NT2/D1 (cell line): ENCODE results near the gene CTNNA2.

Experiments
- SUZ12 ChIP-seq: IDR thresholded peaks from 2 replicates; pipeline ENCODE4 v1.6.1; 2011; ENCODE audit not compliant: insufficient read length, insufficient read depth; ENCODE audit errors: extremely low read depth
- YY1 ChIP-seq: IDR thresholded peaks from 2 replicates; pipeline ENCODE4 v1.6.1; 2011; ENCODE audit not compliant: insufficient read length, insufficient read depth
- ZNF274 ChIP-seq: IDR thresholded peaks from 2 replicates; pipeline ENCODE4 v1.6.1; 2011; ENCODE audit warnings: mild to moderate bottlenecking, low read depth, low read length

- no peak for TF ChIP-seq ZNF274
- no peak for TF ChIP-seq YY1
- TF ChIP-seq SUZ12: no peak
Measured at GRCh38 chr2:80080957-80081356, 568.1 kb downstream of the CTNNA2 start.
